ENCODE results near the gene NBPF10. TPM values are rescaled to one million over a fixed set of nuclear protein-coding genes. Genes with fewer than 3 reads are reported as not detected.
"Not testable (repeated sequence)": the region's sequence is repeated elsewhere in the genome, so short reads cannot be mapped to it uniquely, and the experiment has no call there.

NBPF10 gene
- total RNA-seq (ENCODE audit: low replicate concordance), result 1.1 and 3.7 TPM in 2 replicates

GRCh38 chr1:146144465-146144864 lies at the start of gene NBPF10:
TSS of gene NBPF10 (minus strand) at chr1:146144804. CDS start at chr1:146144769, 35 bp downstream.
- H3K4me3 ChIP-seq (ENCODE audit: low read depth, low read length); DNase-seq (ENCODE audit: low read depth): not testable (repeated sequence)

- DNase-seq (ENCODE audit: low read depth); H3K4me3 ChIP-seq (ENCODE audit: low read depth, low read length): not testable (repeated sequence)
Measured at GRCh38 chr1:146174531-146174930, 29.9 kb upstream of the NBPF10 start.

- not testable (repeated sequence) for H3K4me3 ChIP-seq (ENCODE audit: low read depth, low read length); DNase-seq (ENCODE audit: low read depth)
Measured at GRCh38 chr1:146167740-146168139, 23.1 kb upstream of the NBPF10 start.

- not testable (repeated sequence) for H3K4me3 ChIP-seq (ENCODE audit: low read depth, low read length); DNase-seq (ENCODE audit: low read depth)
Measured at GRCh38 chr1:146167273-146167672, 22.7 kb upstream of the NBPF10 start.

Other genes with a start within 250 kb of the NBPF10 start
- gene ITGA10, start 234.8 kb downstream of the NBPF10 start, total RNA-seq (ENCODE audit: low replicate concordance), result 2.0 and 28.3 TPM in 2 replicates
- gene PEX11B, start 226.1 kb downstream of the NBPF10 start, total RNA-seq (ENCODE audit: low replicate concordance), result 26.8 and 33.4 TPM in 2 replicates
- 111 and 583 TPM in 2 replicates for gene RBM8A, start 217.3 kb downstream of the NBPF10 start, total RNA-seq (ENCODE audit: low replicate concordance)
- 50.8 and 73.3 TPM in 2 replicates for gene LIX1L, start 186.8 kb downstream of the NBPF10 start, total RNA-seq (ENCODE audit: low replicate concordance)
- 0.65 and 0.99 TPM in 2 replicates for gene ANKRD34A, start 180.2 kb downstream of the NBPF10 start, total RNA-seq (ENCODE audit: low replicate concordance)
- gene POLR3GL, start 180.1 kb downstream of the NBPF10 start, total RNA-seq (ENCODE audit: low replicate concordance), result 15.7 and 28.4 TPM in 2 replicates
- gene TXNIP, start 148.2 kb downstream of the NBPF10 start, total RNA-seq (ENCODE audit: low replicate concordance), result 73.0 and 257 TPM in 2 replicates
- not detected in 2 replicates for gene HJV, start 123.1 kb downstream of the NBPF10 start, total RNA-seq (ENCODE audit: low replicate concordance)
- 50.7 and 74.1 TPM in 2 replicates for gene NOTCH2NLA, start 84.2 kb upstream of the NBPF10 start, total RNA-seq (ENCODE audit: low replicate concordance)